ENCODE measurements around the gene SOBP.

The SOBP gene

DNA sequence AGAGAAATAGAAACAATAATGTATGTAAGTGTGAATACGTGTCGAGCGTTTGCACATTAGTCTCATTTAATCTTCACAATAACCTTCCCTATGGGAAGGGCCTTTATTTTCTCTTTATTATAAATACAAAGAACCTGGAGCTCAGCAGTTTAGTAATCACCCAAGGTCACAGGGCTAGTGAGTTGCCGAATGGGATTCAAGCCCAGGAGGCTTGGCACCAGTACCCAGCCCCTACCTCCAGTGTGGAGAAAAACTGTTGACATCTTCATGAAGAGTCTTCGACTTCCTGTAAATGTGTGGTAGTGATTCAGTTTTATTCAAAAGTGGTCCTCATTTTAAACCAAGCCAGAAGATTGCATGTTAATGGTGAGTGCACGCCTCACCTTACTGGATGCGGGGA lies 171.4 kb downstream of the SOBP start:
- no peak for DNase-seq (ENCODE audit: low spot score)

DNA sequence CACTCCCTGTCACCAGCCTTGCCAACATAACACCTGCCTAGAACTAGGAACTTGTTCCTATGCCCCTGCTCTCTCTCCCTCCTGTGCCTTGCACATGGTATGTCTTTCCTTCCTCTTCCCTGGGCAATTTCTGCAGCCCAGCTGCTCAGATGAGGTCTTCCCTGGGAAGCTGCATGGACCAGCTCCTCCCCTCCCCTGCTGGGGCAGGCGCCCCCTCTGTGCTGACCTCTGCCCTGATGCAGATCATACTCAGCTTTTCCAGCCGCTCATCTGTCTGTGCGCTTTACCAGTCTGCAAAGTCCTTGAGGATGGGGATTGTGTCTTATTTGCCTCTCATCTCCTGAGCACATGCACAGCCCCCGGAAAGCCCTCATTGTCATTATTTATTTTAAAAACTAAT lies 172.4 kb downstream of the SOBP start:
- DNase-seq (ENCODE audit: low spot score) = no peak

DNA sequence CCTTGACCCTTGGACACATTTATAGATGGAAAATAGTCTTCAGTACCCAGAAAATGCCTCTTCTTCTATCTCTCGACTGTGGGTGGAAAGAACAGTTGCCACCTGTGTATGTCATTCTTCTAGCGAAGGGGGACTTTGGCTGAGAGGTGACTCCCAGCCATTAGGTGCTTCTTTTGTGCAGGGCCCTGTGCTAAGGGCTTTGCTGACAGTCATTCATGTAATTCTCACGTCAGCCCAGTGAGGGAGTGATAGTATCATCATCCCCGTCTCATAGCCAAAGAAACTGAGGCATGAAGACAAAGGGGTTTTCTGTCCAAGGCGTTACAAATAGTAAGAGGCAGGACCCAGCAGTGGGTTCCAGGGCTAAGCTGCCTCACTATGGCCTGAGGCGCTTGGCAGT lies 173.4 kb downstream of the SOBP start:
- DNase-seq (ENCODE audit: low spot score) = no peak

DNA sequence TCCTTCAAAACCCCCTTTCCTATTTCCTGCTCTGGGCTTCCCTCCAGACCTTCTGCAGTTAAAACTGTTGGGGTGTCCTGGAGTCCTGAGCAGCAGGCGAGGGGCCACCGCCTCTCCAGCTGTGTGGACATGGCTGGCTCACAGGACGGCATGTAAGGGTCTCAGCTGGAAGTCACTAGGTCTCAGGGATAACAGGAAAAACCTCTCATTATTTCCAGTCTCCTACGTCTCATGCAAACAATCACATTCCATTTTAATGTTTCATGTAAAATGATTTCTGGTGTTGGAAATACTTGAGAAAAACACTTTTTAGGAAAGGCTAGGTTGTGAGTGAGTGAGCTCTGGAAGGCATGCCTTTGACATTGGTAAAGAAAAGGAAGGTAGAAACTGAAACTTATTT lies 175.5 kb downstream of the SOBP start:
- no peak for DNase-seq (ENCODE audit: low spot score)

DNA sequence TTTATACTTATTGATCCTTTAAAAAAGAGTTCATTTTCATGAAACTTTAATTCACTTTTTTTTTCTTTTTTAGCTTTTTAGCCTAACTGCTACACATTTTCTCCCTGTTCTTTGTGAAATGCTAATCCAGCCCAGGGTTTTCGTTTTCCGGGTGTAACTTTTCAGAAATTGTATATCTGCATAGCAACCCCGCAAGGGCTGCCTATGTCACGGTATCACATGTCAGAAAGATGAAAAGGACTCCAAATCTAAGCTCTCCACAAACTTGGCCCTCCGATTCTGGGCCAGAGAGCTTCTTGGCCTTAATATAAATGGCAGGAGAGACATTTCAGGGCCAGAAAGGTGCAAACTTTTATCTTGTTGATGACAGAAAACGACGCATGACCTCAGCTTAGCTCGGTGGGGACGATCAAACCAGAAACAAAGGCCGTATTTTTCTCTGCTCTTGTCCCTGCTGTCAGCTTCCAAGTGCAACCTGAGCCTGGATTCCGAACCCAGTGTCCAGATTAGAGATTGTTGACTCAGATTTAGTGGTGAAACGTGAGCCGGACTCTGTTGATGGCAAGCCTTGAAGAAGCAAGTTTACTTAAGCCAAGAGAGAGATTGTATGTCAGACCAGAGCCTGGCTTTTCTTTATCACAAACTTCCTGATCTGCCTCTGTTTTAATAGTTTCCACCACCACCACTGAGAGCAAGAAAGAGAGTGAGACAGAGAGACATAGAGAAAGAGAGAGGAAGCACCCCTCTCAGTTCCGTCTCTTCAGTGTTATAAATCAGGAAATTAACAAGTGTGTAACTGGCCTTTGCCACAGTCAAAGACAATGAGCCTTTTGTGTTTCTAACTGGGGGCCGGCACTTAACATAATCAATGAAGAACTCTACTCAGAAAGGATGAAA lies 176.4 kb downstream of the SOBP start:
- no peak for DNase-seq (ENCODE audit: low spot score)

DNA sequence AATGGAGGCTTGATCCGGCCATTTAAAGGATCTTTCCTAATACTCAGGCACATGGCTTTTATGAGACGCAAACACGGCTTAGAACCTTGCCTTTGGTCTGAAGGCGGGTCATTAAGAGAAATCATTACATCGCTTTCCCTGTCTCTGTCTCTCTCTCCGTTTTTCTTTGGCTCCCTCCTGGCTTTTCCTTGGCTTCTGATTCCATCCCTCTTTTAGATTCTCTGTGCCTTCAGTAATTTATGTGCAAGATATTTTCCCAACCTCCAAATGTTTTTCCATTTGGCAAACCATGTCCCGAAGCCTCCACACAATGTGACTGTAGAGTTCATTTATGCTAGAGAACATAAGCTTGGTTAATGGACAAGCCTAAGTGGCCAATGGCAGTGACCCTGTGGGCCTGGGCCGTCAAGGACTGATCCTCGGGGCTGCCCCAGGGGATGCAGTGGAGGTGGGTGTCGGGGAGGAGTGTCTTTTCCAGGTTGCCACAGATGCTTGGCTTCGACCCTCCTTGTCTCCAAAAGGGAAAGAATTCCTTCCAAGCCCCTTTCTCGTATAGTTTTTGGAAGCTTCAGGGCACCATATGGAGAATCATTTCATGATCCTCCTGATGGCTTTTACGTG lies 177.2 kb downstream of the SOBP start:
- DNase-seq (ENCODE audit: low spot score) = no peak

DNA sequence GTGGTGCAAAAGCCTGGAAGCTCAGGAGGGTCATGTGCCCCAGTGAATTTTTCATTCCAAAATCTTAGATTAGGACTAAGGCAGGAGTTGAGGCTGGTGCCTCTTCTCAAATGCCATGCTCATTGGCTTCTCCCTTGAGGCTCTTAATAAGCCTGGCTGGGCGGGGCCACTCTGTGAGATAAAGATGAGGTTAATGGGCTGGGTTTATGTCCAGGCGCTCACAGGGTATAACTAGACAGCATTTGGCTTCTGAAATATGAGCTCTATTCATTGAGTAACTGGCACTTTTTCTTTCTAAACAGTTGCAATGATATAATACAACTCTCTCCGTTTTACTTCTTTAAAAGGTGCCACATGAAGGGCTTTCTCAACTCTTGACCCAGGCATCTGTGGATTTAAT lies 177.9 kb downstream of the SOBP start:
- no peak for DNase-seq (ENCODE audit: low spot score)

DNA sequence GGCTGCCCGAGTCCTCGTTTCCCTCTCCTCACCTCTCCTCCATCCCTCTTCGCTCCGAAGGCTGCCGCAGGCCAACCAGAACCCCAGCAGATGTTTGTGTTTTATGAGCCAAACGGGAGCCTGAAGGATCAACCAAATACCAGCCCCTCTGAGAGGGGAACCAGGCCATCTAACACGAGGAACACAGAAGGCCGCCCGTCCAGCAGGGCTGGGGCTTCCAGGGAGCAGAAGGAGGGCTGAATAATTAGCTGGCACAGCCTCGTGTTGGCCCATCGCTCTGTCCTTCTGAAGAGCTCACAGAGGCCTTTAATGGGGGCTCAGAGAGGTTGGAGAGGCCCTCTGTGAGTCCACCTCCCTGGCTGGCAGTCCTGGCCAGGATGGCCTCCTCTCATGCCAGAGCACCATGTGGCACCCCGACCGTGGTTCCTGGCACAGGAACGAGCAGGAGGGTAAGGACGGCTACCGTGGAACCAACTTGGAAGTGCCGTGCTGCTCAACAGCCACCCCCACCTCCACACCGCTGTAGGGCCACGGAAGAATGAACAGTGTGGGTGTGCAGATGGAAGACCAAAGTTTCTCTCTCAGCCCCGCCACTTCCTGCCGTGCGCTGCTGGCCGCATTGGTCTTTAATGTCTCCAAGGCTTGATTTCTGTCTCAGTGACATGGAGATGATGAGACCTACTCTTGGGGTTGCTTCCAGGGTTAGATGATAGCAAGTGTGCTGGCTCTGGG lies 179.0 kb downstream of the SOBP start:
- no peak for DNase-seq (ENCODE audit: low spot score)

DNA sequence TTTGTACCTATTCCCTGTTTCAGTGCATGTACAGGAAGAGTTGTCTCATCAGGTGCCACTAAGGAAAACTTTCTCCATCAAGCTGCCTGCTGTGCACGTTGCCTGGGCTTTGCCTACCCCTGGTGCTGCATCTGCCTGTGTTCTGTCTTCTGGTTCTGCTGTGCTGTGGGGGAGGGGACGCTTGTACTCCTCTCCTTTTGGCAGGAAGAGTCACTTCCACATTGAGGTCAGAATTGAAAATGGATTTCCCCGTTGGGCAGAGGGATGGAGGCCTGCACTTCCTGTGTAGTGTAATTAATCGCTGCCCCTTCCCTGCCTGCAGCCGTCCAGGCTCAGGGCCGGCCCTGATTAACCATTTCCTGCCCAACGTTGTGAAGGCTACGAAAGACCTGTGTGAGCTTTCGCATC lies 180.9 kb downstream of the SOBP start:
- DNase-seq (ENCODE audit: low spot score) = no peak

DNA sequence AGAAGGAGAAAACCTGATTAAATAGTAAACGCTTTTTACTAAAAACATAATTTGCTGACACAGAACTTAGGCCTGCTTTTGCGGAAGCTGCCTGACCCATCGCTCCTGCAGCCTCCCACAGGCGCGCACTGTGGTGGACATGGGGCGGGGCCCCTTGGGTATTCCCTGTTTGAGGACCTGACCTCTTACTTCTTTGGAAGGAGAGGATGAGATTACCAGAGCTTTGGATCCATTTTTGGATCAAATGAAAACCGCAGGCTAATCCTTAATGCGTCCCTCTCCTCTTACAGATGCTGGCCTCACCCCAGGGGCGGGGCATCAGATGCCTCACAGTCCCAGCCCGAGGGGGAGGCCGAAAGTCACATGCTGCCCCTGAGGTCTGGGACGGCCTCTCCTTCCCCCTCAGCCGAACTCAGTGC lies 183.2 kb downstream of the SOBP start:
- no peak for DNase-seq (ENCODE audit: low spot score)

DNA sequence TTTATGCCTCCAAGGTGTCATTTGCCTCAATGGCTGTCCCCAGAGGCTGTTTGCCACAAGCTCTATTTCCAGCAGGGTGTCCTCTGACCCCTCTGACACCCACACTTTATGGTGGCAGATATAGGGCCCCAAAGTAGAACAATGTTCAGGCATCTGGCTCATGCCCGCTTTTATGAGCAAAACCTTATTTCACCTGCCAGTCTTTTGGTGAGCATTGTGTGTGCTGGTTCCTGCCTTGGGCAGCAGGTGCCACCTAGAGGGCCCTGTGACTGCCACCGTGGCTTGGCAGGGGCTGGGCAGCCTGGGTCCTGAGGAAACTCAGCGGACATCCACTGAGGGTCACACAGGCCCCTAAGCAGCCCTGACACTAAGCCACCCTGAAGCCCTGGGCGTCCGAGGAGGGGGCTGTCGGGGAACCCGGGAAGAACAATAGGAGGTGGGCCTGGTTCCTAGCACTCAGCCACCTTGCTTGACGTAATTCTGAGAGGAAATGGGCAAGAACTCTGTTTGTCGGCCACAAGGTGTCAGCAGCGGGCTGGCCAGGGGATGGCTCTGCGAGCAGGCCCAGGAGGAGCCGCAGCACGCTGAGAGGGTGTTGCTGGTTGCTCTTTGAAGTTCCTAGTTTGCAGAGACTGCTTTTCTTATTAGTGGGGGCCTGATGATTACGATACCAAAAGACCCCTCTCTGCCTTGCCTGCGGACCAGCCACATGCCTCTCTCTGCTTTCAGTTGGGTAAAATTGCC lies 185.2 kb downstream of the SOBP start:
- DNase-seq (ENCODE audit: low spot score) = peak; percentile 85

DNA sequence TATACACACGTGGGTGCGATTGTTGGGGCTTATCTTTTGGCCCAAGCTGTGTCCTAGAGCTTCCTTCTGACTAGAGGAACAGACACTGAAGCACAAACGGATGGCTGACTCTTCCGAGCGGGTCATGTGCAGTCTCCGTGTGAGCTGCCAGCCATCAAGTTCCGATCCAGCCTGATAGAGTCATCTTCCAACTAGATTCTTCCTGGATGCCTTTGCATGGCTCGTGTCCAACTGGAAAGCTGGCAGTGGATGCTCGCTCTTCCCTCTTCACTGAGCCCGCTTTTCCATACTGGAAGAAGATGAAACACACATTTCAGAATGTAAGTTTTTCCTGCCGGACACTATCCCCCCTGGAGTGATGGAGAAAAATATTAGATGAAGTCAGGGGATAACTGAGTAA lies 186.1 kb downstream of the SOBP start:
- DNase-seq (ENCODE audit: low spot score) = no peak

DNA sequence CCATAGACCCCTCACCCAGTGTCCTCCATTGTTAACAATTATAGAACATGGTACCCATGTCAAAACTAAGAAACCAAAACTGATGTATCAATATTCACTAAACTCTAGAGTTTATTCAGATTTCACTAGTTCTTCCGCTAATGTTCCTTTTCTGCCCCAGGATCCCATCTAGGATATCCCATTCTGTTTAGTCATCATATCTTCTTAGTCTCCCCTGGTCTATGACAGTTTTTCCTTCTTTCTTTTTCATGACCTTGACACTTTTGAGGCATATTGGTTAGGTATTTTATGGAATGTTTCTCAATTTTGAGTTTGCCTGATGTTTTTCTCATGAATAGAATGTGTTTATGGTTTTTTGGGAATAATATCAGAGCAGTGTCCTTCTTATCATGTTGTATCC lies 187.5 kb downstream of the SOBP start:
- DNase-seq (ENCODE audit: low spot score) = no peak

DNA sequence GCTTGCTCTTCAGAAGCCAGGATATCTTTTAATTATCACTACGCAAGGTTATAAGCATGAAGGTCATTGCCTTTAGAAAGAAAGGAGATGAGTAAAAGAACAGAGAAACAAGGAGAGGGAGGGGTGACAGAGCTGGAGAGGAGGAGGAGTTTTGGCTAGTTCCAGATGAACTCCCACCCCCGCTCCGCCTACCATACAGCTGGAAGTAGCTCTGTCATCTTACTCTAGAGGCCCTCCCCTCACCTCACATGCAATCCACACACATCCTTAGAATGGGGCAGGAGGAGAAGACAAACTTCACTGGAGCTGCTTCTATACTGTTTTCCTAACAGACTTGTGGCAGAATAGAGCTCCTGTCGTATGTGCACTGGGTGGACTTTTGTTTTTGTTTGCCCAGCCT lies 189.5 kb downstream of the SOBP start:
- DNase-seq (ENCODE audit: low spot score) = no peak

DNA sequence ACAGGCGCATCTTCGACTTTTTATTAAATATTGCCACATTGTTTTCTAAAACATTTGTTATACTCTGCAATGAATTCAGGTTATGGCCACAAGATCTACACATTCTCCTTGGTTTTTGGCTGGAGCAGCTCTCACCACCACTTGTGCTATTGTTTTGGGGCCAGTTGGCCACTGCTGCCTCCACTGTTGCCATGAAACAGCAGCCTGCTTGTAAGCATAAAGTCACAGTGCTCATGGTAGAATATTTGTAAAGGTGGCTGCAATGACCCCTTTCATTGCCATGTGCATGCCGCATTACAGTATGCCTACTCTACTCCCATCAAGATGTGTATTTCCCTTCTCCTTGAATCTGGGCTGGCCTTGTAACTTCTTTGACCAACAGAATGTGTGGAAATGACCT lies 192.8 kb downstream of the SOBP start:
- no peak for DNase-seq (ENCODE audit: low spot score)

DNA sequence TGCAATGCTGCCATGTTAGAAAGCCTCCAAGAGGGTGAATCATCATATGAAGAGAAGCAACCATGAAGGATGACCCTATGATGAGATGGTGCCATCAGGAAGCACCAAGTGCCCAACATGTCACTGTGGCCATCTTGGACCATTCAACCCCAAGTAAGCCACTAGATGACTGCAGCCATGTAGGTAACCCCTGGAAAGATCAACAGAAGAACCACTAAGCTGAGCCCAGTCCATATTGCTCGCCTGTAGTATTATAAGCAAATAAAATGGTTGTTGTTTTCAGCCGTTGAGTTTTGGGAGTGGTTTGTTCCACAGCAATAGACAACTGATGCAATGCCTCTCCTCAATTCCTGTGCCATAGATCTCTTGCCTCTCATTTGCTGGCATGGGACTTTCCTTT lies 193.3 kb downstream of the SOBP start:
- DNase-seq (ENCODE audit: low spot score) = no peak

DNA sequence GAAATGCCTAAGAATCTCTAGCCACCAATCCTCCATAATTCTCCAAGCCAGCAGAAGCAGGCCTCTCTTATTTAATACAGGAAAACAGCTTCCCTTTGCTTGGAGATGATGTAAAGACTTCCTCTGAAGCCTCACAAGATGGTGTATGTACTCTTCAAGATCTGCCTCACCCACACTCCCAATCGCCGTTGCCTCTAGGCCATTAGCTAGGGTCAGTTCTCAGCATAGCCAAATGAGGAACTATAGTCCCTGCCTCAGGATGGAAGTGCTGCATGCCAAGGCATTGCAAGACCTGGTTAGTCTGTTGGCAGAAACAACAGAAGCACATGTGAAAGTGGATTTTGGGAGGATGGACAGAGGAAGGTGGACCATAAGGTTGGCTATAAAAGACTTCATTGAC lies 195.1 kb downstream of the SOBP start:
- DNase-seq (ENCODE audit: low spot score) = no peak

DNA sequence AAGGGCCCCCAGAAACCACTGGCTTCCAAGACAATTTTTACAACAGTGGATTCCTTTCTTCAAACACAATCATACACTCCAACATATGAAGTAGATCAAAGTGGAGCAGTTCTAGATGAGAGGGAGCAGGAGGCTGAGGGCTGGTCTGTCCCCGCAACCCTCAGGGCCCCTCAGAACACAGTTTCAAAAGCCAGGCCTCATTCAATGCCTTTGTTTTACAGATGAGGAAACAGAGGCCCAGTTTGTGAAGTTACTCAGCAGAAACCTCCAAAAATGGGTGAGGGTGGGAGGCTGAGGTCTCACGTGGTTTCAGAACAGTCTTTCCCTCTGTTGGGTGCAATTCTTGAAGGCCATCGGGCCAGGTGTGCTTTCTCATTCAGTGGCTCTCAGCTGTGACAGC lies 199.3 kb downstream of the SOBP start:
- DNase-seq (ENCODE audit: low spot score) = no peak

DNA sequence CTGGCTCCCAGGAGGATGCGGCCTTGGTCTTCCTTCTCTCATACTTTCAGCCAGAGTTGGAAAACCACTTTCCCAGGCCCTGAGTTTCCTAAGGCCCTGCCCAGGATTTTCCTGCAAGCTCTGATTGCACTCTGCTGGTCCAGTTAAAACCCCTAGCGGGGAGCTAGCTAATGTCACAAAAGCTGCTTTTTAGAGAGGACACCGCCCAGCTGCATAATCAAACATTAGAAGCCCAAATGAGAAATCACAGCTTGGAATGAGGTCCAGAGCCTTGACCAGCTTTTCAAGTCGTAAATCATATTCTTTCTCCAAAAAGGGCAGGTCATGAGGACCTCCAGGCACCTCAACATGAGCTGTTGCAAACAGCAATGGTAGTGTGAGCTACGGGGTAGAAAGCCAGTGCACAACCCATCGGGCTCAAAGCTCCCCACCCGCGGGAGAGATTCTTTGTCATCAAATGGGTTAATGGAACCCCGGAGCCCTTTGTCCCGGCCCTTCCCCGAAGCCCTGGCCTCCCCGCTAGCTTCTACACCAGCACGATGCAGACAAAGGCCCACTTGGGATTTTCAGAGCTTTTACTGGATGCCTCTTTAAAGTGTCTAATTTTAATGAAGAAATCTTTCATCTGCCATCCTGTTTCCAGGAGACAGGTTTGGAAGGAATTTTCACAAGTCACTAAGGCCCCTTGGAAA lies 200.2 kb downstream of the SOBP start:
- no peak for DNase-seq (ENCODE audit: low spot score)

DNA sequence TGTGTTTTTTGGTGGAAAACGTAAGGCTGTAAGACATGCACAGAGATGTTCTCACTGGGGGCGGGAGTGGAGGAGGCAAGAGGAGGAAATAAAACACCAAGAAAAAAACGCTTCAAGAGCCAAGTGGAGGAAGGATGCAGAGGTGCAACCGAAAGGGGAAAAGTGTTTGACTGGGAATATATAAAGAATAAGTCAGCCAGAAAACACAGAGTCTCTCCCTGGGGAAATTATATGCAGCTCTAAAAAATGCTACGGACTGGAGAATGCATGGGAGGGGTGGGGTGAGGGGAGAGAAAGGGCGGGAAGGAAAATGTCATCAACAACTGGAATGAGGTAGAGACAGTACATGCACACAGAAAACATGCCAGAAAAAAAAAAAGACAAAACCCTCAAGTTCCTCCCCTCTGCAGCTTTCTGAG lies 200.7 kb downstream of the SOBP start:
- no peak for DNase-seq (ENCODE audit: low spot score)

DNA sequence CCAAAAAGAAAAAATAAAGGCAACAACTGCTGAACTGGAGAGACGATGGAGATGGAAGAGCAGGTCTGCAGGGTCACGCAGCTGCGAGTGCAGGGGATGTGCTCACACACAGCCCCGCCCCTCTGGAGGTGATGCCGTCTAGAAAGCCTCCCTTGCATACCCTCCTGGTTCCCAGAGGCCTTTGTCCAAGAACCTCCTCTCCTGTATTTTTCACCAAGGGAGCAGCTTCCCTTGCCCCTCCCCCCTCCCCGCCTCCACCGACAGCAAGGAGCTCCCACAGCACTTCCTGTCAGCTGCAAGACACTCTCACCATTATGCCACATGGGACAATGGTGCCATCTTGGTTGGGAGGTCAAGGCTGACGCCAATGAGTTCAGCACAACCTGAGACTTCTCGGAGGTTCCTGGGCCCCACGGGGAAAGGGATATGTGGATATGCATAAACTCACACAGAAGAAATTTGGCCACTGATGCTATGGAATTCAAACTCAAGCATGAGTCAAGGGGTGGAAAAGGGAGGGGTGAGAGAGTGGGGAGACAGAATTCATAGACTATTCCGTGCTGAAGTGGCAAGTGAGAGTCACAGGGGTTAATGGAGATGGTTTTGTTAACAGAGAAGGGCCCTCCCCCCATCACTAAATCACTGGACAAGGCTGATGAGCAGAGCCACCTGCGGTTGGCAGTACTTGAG lies 201.3 kb downstream of the SOBP start:
- DNase-seq (ENCODE audit: low spot score) = no peak

Measured in LoVo (cell line).